WTC11 (cell line): ENCODE measurements around the gene C1QTNF4. TPM values are rescaled to one million over a fixed set of nuclear protein-coding genes. Genes with fewer than 3 reads are reported as not detected.

Source experiments
- ATAC-seq: fragments of 200-7000 bp; cut with Tn5 transposase; 2 replicates; pipeline ENCODE4 v1.10.0; 2021; ENCODE audit warnings: mild to moderate bottlenecking, moderate library complexity
- CTCF ChIA-PET: fragments of 300-600 bp; sonication (Branson Sonifier 250); formaldehyde crosslinking; loops from one replicate; lab custom pipeline; 2021; ENCODE audit warnings: antibody characterized with exemption; lab: Charles Lee
- POLR2A ChIA-PET: fragments of 350-600 bp; sonication (Branson Sonifier 250); formaldehyde crosslinking; loops from one replicate; lab custom pipeline; 2021; ENCODE audit warnings: antibody characterized with exemption; lab: Charles Lee
- DNase-seq: peaks from one replicate; pipeline ENCODE4 v3.0.0; 2021; ENCODE audit warnings: low spot score
- H3K27ac Mint-ChIP-seq: 2 replicates; pipeline ENCODE4 v1.8.0; 2021; ENCODE audit warnings: mixed read lengths
- H3K27me3 Mint-ChIP-seq: 2 replicates; pipeline ENCODE4 v1.8.0; 2021; ENCODE audit warnings: low read depth, mild to moderate bottlenecking, moderate library complexity, mixed read lengths
- H3K36me3 Mint-ChIP-seq: 2 replicates; pipeline ENCODE4 v1.8.0; 2021; ENCODE audit warnings: mixed read lengths
- H3K4me1 Mint-ChIP-seq: 2 replicates; pipeline ENCODE4 v1.8.0; 2022; ENCODE audit warnings: mixed read lengths
- H3K4me3 Mint-ChIP-seq: 2 replicates; pipeline ENCODE4 v1.8.0; 2021; ENCODE audit warnings: mild to moderate bottlenecking, moderate library complexity, mixed read lengths
- H3K9me3 Mint-ChIP-seq: 2 replicates; pipeline ENCODE4 v1.8.0; 2021; ENCODE audit warnings: mixed read lengths
- ATF1 ChIP-seq: sonication (generic); formaldehyde crosslinking; IDR thresholded peaks from 2 replicates; pipeline ENCODE4 v1.8.1; 2023; ENCODE audit warnings: mild to moderate bottlenecking, moderate library complexity, missing genetic modification reagents
- CREB1 ChIP-seq: sonication (generic); formaldehyde crosslinking; IDR thresholded peaks from 2 replicates; pipeline ENCODE4 v1.8.0; 2023; ENCODE audit warnings: mild to moderate bottlenecking, missing genetic modification reagents
- CREM ChIP-seq: sonication (generic); formaldehyde crosslinking; IDR thresholded peaks from 2 replicates; pipeline ENCODE4 v1.8.1; 2022; ENCODE audit warnings: mild to moderate bottlenecking, missing genetic modification reagents, moderate library complexity
- EMX1 ChIP-seq: fragments of 250-450 bp; sonication (Bioruptor Pico); IDR thresholded peaks from 2 replicates; pipeline ENCODE4 v1.8.0; 2021; ENCODE audit warnings: mild to moderate bottlenecking
- ETV6 ChIP-seq: sonication (generic); formaldehyde crosslinking; IDR thresholded peaks from 2 replicates; pipeline ENCODE4 v1.8.1; 2022; ENCODE audit warnings: mild to moderate bottlenecking, missing genetic modification reagents
- FOXJ3 ChIP-seq: sonication (generic); formaldehyde crosslinking; IDR thresholded peaks from 2 replicates; pipeline ENCODE4 v1.9.0; 2021; ENCODE audit warnings: missing genetic modification reagents, mild to moderate bottlenecking, borderline replicate concordance
- FOXK1 ChIP-seq: sonication (generic); formaldehyde crosslinking; IDR thresholded peaks from 2 replicates; pipeline ENCODE4 v1.8.0; 2022; ENCODE audit warnings: mild to moderate bottlenecking, moderate library complexity, missing genetic modification reagents
- FOXP4 ChIP-seq: sonication (generic); formaldehyde crosslinking; IDR thresholded peaks from 2 replicates; pipeline ENCODE4 v1.8.0; 2022; ENCODE audit warnings: mild to moderate bottlenecking, missing genetic modification reagents
- HMGXB4 ChIP-seq: sonication (generic); formaldehyde crosslinking; IDR thresholded peaks from 2 replicates; pipeline ENCODE4 v1.8.1; 2023; ENCODE audit warnings: mild to moderate bottlenecking, moderate library complexity, missing genetic modification reagents
- IRF1 ChIP-seq: sonication (generic); formaldehyde crosslinking; IDR thresholded peaks from 2 replicates; pipeline ENCODE4 v1.8.0; 2023; ENCODE audit warnings: missing genetic modification reagents
- MAX ChIP-seq: sonication (generic); formaldehyde crosslinking; IDR thresholded peaks from 2 replicates; pipeline ENCODE4 v1.8.0; 2022; ENCODE audit warnings: mild to moderate bottlenecking, missing genetic modification reagents
- MYBL2 ChIP-seq: sonication (generic); formaldehyde crosslinking; IDR thresholded peaks from 2 replicates; pipeline ENCODE4 v1.8.1; 2023; ENCODE audit warnings: mild to moderate bottlenecking, moderate library complexity, missing genetic modification reagents
- NFATC4 ChIP-seq: fragments of 250-450 bp; sonication (Bioruptor Pico); IDR thresholded peaks from 2 replicates; pipeline ENCODE4 v1.9.0; 2021; ENCODE audit warnings: mild to moderate bottlenecking
- PRRX2 ChIP-seq: fragments of 250-450 bp; sonication (Bioruptor Pico); IDR thresholded peaks from 2 replicates; pipeline ENCODE4 v1.8.0; 2021; ENCODE audit warnings: mild to moderate bottlenecking
- RELA ChIP-seq: sonication (generic); formaldehyde crosslinking; IDR thresholded peaks from 2 replicates; pipeline ENCODE4 v1.8.1; 2022; ENCODE audit warnings: missing genetic modification reagents, mild to moderate bottlenecking, borderline replicate concordance
- STAT6 ChIP-seq: sonication (generic); formaldehyde crosslinking; conservative IDR thresholded peaks from 2 replicates; pipeline ENCODE4 v1.8.1; 2023; ENCODE audit warnings: mild to moderate bottlenecking, low read depth, missing genetic modification reagents, moderate library complexity
- TP53 ChIP-seq: sonication (generic); formaldehyde crosslinking; IDR thresholded peaks from 2 replicates; pipeline ENCODE4 v1.8.1; 2023; ENCODE audit warnings: mild to moderate bottlenecking, missing genetic modification reagents
- ZBTB21 ChIP-seq: sonication (generic); formaldehyde crosslinking; IDR thresholded peaks from 2 replicates; pipeline ENCODE4 v1.8.1; 2023; ENCODE audit warnings: mild to moderate bottlenecking, missing genetic modification reagents, borderline replicate concordance
- ZNF219 ChIP-seq: sonication (generic); formaldehyde crosslinking; IDR thresholded peaks from 2 replicates; pipeline ENCODE4 v1.8.0; 2023; ENCODE audit warnings: missing genetic modification reagents, mild to moderate bottlenecking, borderline replicate concordance
- ZNF232 ChIP-seq: sonication (generic); formaldehyde crosslinking; IDR thresholded peaks from 2 replicates; pipeline ENCODE4 v1.8.0; 2022; ENCODE audit warnings: mild to moderate bottlenecking, missing genetic modification reagents
- ZNF671 ChIP-seq: fragments of 250-450 bp; sonication (Bioruptor Pico); IDR thresholded peaks from 2 replicates; pipeline ENCODE4 v1.8.0; 2021; ENCODE audit warnings: mild to moderate bottlenecking
- ZSCAN18 ChIP-seq: fragments of 250-450 bp; sonication (Bioruptor Pico); IDR thresholded peaks from 2 replicates; pipeline ENCODE4 v2.1.2; 2022; ENCODE audit warnings: mild to moderate bottlenecking, moderate library complexity
- total RNA-seq: library from RNA; stranded (reverse); gene quantifications from 3 replicates; pipeline ENCODE4 v1.2.3, GENCODE V29; 2021
- TF ChIP-seq, protein P1 (sequence below): sonication (generic); formaldehyde crosslinking; IDR thresholded peaks from 2 replicates; pipeline ENCODE4 v1.8.0; 2022; ENCODE audit warnings: mild to moderate bottlenecking, missing genetic modification reagents

The C1QTNF4 gene
- total RNA-seq, 1 experiment from 2014 or later = 9.5 TPM

- no peak for DNase-seq
- TF ChIP-seq ZNF671 (CRISPR knock-in tag) (no peak), CREM (CRISPR knock-in tag) (no peak), RELA (CRISPR knock-in tag) (no peak), HMGXB4 (CRISPR knock-in tag) (no peak), STAT6 (CRISPR knock-in tag) (no peak), FOXP4 (no peak), FOXJ3 (no peak), ZBTB21 (CRISPR knock-in tag) (no peak)
- TF ChIP-seq, all 79 proteins: peak for 0
- ChIA-PET POLR2A (interaction anchor here (0.6 kb wide), 1 partner anchor 193 kb away, joined by 5 read pairs; no protein-coding TSS in a partner anchor), CTCF (interaction anchor here (1.0 to 1.4 kb wide), 2 partner anchors 12 to 40 kb away, joined by 3 read pairs; no protein-coding TSS in a partner anchor)
- peaks cover 67% of the 10 kb centered on the region for H3K27me3 Mint-ChIP-seq
- H3K4me1 Mint-ChIP-seq = peaks cover 26% of the 10 kb centered on the region
- no peak overlapping the region for H3K27ac Mint-ChIP-seq
- no peak for ATAC-seq
- no peaks in the 10 kb centered on the region for H3K36me3 Mint-ChIP-seq
- H3K4me3 Mint-ChIP-seq = peak overlapping the region; percentile 77
- H3K9me3 Mint-ChIP-seq = no peaks in the 10 kb centered on the region
These were observed 1.2 kb downstream of the C1QTNF4 start for GRCh38 chr11:47592970-47593369.

GRCh38 chr11:47592251-47592650 is 2.0 kb downstream of the C1QTNF4 start:
- Mint-ChIP-seq H3K9me3 (no peaks in the 10 kb centered on the region), H3K27me3 (peaks cover 67% of the 10 kb centered on the region), H3K4me3 (peak overlapping the region; percentile 77), H3K4me1 (peaks cover 26% of the 10 kb centered on the region), H3K36me3 (no peaks in the 10 kb centered on the region), H3K27ac (no peak overlapping the region)
- ATAC-seq (no peak), DNase-seq (no peak)
- TF ChIP-seq CREB1 (CRISPR knock-in tag) (no peak), EMX1 (no peak), NFATC4 (no peak)
- ChIA-PET CTCF (interaction anchor here (1.0 to 1.4 kb wide), 2 partner anchors 13 to 39 kb away, joined by 3 read pairs; no protein-coding TSS in a partner anchor), POLR2A (no interaction called here)

DNA sequence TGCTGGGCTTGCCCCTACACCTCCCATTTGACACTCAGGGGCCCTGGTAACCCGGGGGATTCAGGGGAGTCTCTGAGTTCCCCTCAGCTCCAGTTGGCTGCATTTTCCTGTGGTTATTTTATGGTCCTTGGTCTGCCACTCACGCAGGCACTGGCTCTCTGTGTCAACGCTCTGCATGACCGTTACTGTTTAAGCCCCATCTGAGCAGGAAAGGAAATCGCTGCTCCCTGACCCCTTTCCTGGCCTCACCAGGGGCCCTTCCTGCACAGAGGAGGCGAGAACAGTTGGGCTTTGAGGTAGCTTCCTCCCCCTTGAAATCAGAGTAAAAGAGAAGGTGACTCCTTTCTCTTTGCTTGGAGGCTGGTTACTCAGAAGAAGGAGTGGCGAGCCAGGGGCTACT is 2.4 kb downstream of the C1QTNF4 start:
- ChIA-PET CTCF (interaction anchor here (0.6 to 1.4 kb wide), 2 partner anchors 14 to 1310 kb away, joined by 3 read pairs; no protein-coding TSS in a partner anchor), POLR2A (no interaction called here)
- peaks cover 67% of the 10 kb centered on the region for H3K27me3 Mint-ChIP-seq
- no peaks in the 10 kb centered on the region for H3K36me3 Mint-ChIP-seq
- H3K27ac Mint-ChIP-seq = no peak overlapping the region; the same call in 1 of the 2 replicates
- H3K4me1 Mint-ChIP-seq = peaks cover 26% of the 10 kb centered on the region
- no peak for ATAC-seq
- no peak for DNase-seq
- H3K9me3 Mint-ChIP-seq = no peaks in the 10 kb centered on the region
- 0 out of 2 replicates have a peak overlapping the region, but pooled peaks have one; percentile 18 for H3K4me3 Mint-ChIP-seq
- TF ChIP-seq MAX (no peak), IRF1 (CRISPR knock-in tag) (no peak), PRRX2 (CRISPR knock-in tag) (no peak), FOXK1 (CRISPR knock-in tag) (no peak), ZSCAN18 (no peak), FOXJ3 (no peak), ZNF219 (CRISPR knock-in tag) (no peak), TP53 (CRISPR knock-in tag) (no peak), ZNF232 (CRISPR knock-in tag) (no peak), MYBL2 (no peak), ETV6 (CRISPR knock-in tag) (no peak), ATF1 (CRISPR knock-in tag) (no peak)
- TF ChIP-seq, protein P1, sequence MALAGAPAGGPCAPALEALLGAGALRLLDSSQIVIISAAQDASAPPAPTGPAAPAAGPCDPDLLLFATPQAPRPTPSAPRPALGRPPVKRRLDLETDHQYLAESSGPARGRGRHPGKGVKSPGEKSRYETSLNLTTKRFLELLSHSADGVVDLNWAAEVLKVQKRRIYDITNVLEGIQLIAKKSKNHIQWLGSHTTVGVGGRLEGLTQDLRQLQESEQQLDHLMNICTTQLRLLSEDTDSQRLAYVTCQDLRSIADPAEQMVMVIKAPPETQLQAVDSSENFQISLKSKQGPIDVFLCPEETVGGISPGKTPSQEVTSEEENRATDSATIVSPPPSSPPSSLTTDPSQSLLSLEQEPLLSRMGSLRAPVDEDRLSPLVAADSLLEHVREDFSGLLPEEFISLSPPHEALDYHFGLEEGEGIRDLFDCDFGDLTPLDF = no peak
